HL-60 (cell line): ENCODE results near the gene C11orf97.

Experiments
- GABPA ChIP-seq: IDR thresholded peaks from 2 replicates; pipeline ENCODE4 v1.6.1; 2012; ENCODE audit warnings: low read depth
- POLR2AphosphoS5 ChIP-seq: IDR thresholded peaks from 2 replicates; pipeline ENCODE4 v1.6.1; 2012; ENCODE audit warnings: low read depth
- REST ChIP-seq: IDR thresholded peaks from 2 replicates; pipeline ENCODE4 v1.6.1; 2012; ENCODE audit warnings: low read depth; ENCODE audit not compliant: insufficient replicate concordance
- SPI1 ChIP-seq: IDR thresholded peaks from 2 replicates; pipeline ENCODE4 v1.6.1; 2012; ENCODE audit warnings: low read depth, mild to moderate bottlenecking, borderline replicate concordance
- TF ChIP-seq, protein P1 (sequence below): IDR thresholded peaks from one replicate; pipeline ENCODE4 v1.5.1; 2011; ENCODE audit warnings: low read length, control low read depth, inconsistent platforms; ENCODE audit not compliant: insufficient read depth

DNA sequence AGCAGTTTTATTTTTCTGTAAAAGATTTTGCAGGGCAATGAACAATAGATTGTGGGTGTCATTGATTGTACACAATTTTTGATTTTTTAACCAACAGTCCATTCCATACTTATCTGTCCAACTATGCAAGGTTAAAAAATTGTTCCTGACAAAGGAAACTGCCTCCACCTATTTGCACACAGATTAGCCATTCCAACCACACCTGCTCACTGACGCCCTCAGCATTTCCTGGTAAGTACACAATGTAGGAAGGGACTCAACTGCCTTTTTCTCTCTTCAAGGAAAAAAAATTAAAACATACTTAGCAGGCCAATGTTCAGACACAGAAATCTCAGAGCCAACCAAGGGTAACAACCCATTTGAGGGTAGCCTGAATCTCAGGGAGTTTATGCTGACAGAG lies 27.2 kb downstream of the C11orf97 start:
- TF ChIP-seq, protein P1, sequence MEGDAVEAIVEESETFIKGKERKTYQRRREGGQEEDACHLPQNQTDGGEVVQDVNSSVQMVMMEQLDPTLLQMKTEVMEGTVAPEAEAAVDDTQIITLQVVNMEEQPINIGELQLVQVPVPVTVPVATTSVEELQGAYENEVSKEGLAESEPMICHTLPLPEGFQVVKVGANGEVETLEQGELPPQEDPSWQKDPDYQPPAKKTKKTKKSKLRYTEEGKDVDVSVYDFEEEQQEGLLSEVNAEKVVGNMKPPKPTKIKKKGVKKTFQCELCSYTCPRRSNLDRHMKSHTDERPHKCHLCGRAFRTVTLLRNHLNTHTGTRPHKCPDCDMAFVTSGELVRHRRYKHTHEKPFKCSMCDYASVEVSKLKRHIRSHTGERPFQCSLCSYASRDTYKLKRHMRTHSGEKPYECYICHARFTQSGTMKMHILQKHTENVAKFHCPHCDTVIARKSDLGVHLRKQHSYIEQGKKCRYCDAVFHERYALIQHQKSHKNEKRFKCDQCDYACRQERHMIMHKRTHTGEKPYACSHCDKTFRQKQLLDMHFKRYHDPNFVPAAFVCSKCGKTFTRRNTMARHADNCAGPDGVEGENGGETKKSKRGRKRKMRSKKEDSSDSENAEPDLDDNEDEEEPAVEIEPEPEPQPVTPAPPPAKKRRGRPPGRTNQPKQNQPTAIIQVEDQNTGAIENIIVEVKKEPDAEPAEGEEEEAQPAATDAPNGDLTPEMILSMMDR: no peak
- TF ChIP-seq POLR2AphosphoS5: no peak
- no peak for TF ChIP-seq GABPA
- TF ChIP-seq REST: no peak
- no peak for TF ChIP-seq SPI1
